LoVo (cell line): Measurements from ENCODE around the gene SULT2B1.
A peak's percentile ranks its signal among the peaks of the same experiment; 100 is the strongest.

Experiments used
- DNase-seq: peaks from one replicate; pipeline ENCODE4 v3.0.0-alpha.2; 2016; ENCODE audit warnings: low spot score

The SULT2B1 gene

DNA sequence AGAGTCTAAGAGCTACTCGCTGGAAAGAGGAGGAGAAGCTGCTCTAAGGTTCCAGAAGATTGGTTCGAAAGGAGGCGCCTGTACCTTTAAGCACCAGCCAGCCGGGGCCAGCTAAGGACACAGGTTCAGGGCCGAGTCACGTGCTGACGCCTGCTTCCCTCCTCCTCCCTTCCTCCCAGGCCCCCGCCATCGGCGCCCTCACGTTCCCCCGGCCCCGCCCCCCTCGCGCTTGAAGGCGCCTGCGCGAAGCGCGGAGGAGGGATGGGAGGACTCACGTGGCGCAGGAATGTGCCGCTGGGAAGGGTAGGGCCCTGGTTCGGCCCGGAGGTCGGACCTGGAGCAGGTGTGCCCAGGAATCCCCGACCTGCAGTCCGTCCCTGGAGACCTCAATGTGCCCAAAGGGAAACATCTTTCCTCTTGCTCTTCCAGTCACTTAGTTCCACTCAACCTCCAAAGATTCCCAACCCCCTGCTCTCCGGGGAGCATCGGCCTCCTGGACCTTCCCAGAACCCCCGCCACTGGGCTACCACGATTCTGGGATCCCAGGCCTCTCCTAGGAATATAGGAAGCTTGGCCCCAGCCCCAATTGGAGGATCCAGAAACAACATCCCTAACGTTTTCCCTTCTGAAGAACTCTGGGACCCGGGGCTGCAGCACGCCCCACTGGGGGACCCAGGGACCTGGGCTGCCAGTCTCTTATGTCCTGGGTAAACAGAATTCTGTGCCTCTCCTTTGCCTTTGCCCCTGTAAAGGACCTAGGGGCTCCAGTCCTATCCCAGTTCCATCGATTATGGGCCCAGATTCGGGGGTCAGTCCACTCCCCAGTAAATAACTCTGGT lies 82.7 kb downstream of the SULT2B1 start:
- peak; percentile 94 for DNase-seq

DNA sequence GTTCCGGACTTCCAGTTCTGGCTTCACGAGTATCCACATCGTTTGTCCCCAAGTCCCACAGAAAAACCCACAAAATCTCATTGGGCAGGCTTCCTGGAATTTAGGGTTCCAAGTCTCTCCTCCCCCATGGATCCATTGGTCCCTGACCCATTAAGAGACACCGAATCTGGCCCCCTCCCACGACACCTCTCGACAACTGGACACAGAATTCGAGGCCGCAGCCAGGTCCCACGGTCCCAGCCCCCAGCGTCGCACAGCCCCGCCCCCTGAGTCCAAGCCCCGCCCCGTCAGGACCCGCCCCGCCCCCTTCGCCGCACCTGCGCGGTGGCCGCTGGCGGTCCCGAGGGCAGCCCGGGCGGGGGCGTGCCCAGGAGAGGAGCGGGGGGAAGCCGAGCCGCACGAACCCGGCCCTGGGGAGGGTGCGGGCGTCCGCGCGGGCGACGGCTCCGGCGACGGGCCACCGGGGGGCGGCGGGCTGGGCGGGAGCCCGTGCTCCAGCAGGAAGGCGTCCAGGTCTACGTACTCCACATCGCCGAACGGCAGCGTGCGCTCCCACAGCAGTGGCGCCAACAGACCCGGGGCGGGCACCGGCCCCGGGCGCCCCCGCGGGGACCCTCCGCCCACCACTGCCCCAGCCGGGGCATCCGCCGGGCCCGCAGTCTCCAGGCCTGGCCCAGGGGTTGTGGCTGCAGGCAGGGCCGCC lies 83.4 kb downstream of the SULT2B1 start:
- peak; percentile 79 for DNase-seq

DNA sequence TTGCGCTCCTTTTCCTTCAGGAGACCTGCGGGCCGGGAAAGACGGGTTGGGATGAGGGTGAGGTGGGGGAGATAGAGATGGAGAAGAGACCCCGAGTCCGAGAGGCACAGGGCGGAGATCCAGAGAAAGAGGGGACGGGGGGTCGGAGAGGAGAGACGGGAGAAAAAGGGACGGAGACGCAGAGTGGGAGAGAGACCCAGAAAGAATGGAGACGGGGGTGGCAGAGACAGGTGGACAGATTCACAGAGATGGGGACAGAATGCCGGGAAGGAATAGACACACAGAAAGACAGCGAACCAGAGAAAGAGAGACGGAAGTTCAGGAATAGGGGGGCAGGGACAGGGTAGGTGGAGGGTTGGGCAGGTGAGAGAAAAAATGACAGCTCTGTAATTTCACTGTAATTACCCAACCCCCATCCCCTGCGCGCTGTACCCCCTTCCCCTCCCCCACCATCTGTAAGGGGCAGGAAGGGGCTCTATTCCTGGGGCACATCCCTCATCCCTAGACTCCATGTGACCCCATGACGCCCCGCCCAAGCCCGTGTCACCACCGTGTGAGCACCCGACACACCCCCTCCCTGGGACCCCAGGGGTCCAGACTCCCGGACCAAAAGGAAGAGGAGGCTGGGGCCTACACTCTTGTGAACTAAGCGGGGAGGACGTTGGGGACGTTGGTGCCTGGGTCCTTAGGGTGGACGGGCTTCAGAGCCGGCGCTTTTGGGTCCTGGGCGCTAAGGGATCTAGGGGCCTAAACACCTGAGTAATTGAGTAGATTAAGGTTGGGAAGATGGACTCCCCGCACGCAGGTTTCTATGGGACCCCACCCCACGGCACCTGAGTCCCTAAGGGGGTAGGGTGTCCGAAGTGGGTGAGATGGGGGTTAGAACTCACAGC lies 84.2 kb downstream of the SULT2B1 start:
- no peak for DNase-seq

DNA sequence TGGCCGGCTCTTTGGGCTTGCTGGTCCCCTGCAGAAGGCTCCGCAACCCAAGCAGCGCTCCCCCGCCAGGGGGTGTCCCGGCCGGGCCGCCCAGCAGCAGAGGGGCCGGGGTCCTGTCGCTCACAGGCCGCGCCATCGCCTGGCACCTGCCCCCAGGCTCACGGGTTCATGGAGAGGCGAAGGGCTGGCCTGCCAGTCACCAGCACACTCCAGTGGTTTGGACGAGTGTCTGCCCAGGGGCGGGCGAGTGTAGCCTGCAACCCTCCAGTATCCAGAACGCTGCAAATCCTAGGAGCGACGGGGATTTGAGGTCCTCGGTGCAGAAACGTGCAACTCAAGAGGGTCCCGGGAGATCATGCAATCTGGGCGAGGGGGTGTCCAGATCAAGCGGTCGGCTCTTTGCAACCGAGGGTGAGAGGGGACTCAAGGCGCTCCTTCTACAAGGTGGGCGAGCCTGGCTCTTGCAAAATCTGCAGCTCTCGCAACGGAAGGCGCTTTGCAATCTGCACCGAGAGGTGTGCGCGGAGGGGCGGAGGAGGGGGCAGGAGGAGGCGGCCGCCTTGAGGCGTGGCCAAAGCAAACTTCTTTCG lies 85.0 kb downstream of the SULT2B1 start, which contains the start of gene DBP:
DBP (minus strand) TSS at position 521 of the 590 bp plus-strand sequence; CDS start at position 136, 385 bp downstream.
- DNase-seq, result no peak

DNA sequence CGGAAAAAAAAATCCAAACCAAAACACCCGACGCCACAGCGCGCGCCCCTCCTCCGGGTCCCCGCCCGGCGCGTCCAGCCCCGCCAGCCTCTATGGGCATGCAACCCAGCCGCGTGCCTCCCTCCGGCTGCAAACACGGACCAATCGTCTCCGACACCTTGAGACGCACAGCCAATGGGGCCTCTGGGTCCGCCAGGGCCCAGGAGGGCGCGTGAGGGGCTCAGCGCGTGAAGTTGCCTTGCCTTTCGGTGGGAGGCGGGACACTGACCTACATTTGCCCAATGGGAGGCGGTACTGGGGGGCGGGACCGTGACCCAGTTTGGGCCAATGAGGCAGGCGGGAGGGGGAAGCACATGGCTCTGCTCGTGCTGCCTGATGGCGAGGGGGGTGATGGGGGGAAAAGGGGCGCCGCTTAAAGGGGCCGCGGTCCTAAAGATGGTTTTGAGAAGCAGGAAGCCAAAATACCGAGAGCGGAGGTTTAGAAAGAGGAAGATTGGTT lies 85.5 kb downstream of the SULT2B1 start:
- peak; percentile 97 for DNase-seq

DNA sequence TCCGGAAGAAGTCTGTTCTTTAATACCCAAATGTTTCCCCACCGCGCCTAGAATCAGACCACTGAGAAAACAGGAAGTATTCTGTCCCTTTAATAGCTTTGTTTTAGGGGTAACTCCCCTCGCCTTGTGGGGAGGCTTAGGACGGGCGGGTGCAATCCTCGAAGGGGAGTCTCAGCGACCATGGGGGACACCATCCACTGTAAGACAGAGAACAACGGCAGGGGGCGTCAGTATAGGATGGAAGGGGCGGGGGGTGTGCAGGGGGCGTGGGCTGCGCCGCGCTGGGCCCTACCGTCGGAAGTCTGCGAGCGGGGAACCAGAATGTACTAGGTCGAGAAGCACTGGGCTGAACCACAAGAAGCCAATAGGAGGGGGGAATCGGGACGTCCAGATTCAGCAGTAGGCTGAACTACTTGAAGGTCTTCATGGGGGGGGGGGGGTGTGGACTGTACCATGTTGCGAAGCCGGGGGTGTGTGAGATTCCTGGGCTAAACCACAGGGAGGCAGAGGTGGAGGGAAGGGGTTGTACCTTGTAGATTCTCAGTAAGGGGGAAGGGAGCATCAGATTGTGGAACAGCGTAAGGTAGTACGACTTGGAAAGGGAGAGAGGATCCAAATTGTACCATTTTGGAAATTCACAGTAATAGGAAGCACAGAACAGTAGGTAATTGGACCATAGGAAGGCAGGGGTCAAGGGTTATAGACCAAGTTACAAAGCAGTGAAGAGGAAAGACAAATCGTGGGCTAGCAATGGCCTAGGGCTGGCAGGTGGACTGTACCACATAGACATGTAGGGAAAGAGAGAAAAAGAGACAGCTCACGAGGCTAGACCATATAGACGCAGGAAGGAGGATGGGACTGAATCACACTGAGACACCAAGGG lies 86.2 kb downstream of the SULT2B1 start:
- peak; percentile 78 for DNase-seq

DNA sequence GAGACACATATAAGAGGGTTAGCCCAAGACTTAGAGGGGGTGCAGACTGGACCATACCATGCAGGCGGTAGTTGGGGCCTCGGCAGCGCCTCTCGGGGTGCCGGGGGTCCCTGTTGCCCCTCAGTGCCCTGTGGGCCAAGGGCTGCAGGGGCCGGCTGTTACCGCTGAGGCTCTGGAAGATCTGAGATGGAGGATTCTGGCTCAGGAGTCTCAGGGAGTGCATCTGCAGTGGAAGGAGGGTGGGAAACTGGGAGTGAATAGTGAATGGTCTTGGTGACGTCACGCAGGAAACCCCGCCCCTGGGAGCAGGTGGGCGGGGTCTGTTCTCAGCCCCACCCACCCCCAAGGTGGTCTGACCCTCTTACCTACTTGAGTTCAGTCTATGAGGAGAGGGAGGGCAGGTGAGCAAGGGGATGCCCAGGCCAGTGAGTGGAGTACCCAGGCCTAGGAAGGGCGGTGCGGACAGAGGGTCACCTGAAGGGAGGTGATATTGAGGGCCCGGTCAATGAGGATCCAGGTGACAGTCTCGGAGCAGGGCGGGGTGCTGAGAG lies 86.9 kb downstream of the SULT2B1 start:
- no peak for DNase-seq

DNA sequence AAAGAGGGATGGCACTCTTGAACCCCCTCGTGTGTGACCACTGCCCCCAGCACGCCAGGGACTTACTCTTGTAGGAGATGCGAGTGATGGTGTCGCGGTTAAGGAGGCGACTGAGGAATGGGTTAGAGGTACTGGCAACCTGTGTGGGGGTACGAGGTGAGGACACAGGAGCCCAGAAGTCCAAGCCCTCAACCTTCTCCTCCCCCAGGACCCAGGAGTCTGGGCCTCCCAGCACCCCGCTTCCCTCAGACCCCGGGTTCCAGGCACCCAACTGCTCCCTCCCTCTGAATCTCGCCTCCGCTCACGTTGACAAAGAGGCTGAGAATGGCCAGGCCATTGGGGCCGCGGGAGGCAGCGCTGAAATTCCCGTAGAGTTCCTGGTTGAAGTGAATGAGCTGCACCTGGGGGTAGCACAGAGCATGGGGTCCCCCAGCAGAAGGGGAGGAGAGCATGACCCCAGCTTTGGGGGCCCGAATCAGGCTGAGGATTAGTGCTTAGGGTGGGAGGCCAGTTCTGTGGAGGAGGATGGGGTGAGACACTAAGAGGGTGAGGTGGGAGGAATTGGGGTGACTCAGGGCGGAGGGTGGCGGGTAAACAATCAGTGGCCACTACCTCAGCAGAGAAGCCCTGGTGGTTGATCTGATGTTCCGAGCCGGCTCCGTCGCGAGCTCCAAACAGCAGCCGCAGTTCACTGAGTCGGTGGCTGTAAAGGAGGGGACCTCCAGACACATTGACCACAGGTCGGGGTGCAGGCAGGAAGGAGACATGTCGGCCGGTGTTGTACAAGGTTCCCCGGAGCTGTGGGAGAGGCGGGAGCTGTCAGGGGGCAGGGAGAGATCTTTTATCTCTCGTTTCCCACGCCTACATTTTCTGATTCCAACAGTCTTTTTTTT lies 87.8 kb downstream of the SULT2B1 start:
- no peak for DNase-seq

DNA sequence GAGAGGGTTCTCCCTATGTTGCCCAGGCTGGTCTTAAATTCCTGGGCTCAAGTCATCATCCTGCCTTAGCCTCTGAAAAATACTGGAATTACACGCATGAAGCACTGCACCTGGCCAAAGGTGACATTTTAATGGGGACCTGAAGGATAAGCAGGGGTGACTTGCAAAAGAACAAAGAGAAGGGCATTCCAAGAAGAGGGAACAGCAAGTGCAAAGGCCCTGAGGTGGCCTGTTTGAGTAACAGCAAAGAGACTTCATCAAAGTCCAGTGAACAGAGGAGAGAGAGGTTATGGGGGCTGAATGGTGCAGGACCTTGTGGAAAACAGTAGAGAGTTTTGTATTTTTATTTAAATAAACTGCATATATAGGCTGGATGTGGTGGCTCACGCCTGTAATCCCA lies 89.9 kb downstream of the SULT2B1 start:
- DNase-seq, result no peak

DNA sequence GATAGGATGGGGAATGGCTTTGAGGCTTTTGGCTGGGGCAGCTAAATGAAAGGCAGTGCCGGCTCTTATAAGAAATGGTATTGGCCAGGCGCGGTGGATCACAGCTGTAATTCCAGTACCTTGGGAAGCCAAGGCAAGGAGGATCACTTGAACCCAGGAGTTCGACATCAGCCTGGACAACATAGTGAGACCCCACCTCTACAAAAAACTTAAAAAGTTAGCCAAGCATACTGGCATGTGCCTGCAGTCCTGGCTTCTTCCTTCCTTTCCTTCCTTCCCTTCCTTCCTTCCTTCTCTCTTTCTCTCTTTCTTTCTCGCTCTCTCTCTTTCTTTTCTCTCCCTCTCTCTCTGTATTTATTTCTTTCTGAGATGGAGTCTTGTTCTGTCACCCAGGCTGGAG lies 90.9 kb downstream of the SULT2B1 start:
- DNase-seq, result no peak

DNA sequence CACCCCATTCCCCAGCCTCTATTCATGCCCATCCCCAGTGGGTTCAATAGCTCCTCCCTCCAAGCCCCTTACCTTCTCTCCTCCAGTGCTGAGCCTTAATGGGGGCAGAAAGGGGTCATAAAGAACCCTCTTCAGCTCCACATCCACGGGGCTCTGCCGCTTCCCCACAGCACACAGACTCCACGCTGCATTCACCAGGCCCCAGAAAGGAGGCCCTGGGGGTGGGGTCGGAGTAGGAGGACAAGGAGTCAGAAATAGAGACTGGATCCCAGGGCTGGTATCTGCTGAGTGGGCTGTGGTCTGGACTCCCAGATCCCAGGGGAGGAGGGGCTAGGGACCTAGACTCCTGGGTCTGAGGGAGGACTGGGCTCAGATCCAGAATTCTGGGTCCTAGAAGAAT lies 92.4 kb downstream of the SULT2B1 start:
- DNase-seq, result no peak

DNA sequence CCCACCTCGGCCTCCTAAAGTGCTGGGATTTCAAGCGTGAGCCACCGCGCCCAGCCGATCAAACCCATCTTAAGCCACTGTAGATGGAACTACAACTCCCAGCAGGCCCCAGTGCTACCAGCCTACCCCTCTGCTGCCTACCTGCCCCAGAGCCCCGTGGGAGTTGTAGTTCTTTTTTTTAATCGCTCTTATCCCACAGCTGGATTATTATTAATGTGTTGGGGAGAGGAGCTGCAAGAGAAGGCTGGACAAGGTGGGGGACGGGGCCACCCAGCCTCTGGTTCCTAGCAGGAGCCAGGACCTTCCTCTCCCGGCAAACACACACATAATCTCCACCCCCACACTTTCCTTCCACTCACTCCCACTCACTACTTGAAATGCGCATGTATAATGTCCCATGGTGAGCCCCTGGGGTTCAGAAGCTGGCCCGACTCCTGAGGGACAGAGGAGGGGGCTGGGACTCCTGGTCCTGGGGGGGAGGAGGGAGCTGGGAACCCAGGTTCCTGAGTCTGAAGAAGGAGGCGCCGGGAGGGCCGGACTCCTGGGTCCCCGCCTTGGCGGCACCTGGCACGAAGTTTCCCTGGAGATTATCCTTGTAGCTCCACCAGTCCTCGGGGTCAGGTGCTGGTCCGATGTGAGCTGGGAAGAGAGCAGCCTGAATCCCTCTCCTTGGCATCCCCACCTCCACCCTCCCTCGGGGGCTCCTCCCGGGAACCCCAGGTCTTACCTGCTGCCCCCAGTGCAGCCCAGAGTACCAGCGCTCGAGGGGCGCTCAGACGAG lies 93.1 kb downstream of the SULT2B1 start:
- DNase-seq, result peak; percentile 37

DNA sequence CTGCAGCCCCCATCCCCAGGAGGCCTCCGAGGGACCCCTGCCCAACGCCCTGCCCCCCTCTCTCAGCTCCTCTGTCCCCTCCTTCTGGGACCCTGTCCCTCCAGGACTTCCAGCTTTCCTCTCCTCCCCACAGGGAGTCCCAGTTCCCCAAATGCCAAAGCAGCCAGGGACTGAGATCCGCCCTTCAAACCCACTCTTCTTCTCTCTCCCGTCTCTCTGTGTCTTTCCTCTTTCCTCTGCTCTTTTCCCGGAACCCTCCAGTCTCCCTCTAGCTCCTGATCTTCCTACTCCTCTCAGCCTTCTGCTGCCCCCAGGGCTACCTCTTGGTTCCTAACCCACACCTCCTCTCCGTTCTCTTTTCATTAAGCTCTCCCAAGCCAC lies 93.6 kb downstream of the SULT2B1 start:
- DNase-seq, result no peak

DNA sequence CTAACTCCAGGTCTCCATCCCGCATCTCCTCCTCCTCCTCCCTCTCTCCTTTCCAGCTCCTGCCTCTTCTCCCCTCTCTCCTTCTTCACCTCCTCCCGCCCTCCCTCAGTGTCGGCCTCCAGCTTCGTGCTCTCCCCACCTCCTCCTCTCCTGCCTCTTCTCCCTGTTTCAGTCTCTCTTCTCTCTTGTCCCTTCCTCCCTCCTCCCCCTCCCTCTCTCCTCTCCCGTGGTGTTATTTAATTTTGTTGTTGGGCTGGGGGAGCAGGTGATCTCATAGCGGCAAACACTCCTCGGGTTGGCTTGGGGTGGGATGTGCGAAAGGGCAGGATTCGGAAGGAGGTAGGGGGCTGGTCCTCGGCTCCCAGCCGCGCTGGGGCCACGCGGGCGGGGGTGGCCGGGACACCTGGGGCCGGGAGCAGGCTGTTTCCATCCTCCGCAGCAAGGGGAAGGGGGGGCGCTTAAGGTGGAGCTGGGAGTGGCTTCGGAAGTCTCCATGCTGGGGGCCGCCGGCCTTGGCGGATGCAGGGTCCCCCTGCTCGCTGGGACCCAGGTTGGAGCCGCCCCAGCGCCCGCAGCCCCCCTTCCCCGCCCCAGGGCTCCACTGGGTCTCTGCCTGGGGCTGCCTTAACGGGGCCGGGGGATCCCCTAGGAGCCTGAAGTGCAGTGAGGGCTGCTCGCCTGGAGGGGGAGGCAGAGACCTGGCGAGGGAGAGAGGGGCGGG lies 94.2 kb downstream of the SULT2B1 start, which contains the start of gene CA11:
CA11 (minus strand) TSS at position 187 of the 721 bp plus-strand sequence. CDS start 555 bp downstream, outside the sequence.
- DNase-seq, result peak; percentile 84

DNA sequence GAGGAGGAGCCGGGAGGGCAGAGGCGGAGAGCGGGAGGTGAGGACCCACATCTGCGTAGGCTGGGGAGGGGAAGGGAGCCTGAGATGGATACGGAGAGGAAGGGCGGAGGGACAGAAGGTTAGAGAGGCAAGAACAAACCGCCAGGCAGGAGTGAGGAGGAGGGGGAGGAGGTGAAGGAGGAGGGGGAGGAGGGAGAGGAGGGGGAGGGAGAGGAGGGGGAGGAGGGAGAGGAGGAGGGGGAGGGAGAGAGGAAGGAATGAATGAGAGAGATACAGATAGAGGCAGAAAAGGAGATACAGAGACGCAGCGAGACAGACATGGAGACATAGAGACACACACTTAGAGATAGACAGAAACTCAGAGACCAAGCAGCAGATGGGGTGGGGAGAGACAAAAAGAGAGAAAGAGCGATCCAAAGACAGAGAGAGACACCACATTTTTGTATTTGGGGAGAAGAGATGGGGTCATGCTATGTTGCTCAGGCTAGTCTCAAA lies 94.8 kb downstream of the SULT2B1 start:
- no peak for DNase-seq

DNA sequence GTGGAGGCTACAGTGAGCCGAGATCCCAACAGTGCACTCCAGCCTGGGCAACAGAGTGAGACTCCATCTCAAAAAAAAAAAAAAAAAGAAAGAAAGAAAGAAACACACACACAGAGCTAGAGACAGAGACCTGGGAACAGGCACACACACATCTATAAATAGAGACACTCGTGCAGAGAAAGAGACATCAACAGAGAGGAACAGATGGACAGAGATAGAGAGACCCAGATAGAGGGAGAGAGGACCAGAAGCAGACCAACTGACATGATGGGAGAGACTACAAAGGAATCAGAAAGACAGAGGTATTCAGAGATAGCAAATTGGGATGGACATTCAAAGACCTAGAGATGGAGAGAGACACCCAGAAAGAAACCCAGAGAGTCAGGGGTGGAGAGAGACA lies 96.2 kb downstream of the SULT2B1 start:
- no peak for DNase-seq
